Naive thymus-derived CD8-positive, alpha-beta T cell (primary cell): ENCODE results near the gene SMAD7. TPM values are rescaled to one million over a fixed set of nuclear protein-coding genes. Genes with fewer than 3 reads are reported as not detected.
A peak's percentile ranks its signal among the peaks of the same experiment; 100 is the strongest.

Experiments
- ATAC-seq, 2 donors: fragments of 150-1000 bp; cut with Tn5 transposase in 1 of 2; sonication (Bioruptor Pico), chemical (Tn5 transposase) in 1 of 2; 1 replicate in 1 of 2; 2 replicates in 1 of 2; pipeline ENCODE4 v1.10.0; 2021; ENCODE audit warnings: mild to moderate bottlenecking in 2 of 2, moderate library complexity in 2 of 2
- POLR2A ChIA-PET: fragments of 350-600 bp; sonication (Branson Sonifier 250); formaldehyde crosslinking; loops from one replicate; lab custom pipeline; 2021; ENCODE audit warnings: antibody characterized with exemption; lab: Charles Lee
- DNase-seq, 10 donors: peaks; one replicate each; pipeline versions ENCODE4 v3.0.0 to v3.0.0-alpha.2; 2020 to 2022
- H3K27ac Mint-ChIP-seq, 10 donors: one replicate each; pipeline ENCODE4 v1.8.0; 2020 to 2022; ENCODE audit warnings: mild to moderate bottlenecking in 10 of 10, mixed read lengths in 10 of 10, moderate library complexity in 4 of 10, inconsistent platforms in 1 of 10
- H3K27me3 Mint-ChIP-seq, 5 donors: one replicate each; pipeline ENCODE4 v1.8.0; 2021 to 2022; ENCODE audit warnings: mixed read lengths in 5 of 5
- H3K36me3 Mint-ChIP-seq, 3 donors: one replicate each; pipeline ENCODE4 v1.8.0; 2020 to 2022; ENCODE audit warnings: mixed read lengths in 3 of 3, mild to moderate bottlenecking in 2 of 3, inconsistent platforms in 1 of 3
- H3K4me1 Mint-ChIP-seq, 4 donors: one replicate each; pipeline ENCODE4 v1.8.0; 2021 to 2022; ENCODE audit warnings: mixed read lengths in 4 of 4
- H3K4me3 Mint-ChIP-seq, 10 donors: one replicate each; pipeline ENCODE4 v1.8.0; 2020 to 2022; ENCODE audit warnings: mild to moderate bottlenecking in 10 of 10, mixed read lengths in 10 of 10, moderate library complexity in 6 of 10, inconsistent platforms in 1 of 10
- H3K9me3 Mint-ChIP-seq, 9 donors: one replicate each; pipeline ENCODE4 v1.8.0; 2020 to 2022; ENCODE audit warnings: mixed read lengths in 9 of 9, mild to moderate bottlenecking in 3 of 9, inconsistent platforms in 1 of 9, moderate library complexity in 1 of 9
- polyA plus RNA-seq, 3 donors: library from polyadenylated mRNA; unstranded; fragments of 300-500 nt; fragmentation: Illumina TruSeq; gene quantifications; one replicate each; pipeline ENCODE4 v1.2.3, GENCODE V29; 2021
- total RNA-seq, 8 experiments: library from RNA in 2 of 8; stranded (reverse) in 2 of 8; gene quantifications; one replicate each; pipeline ENCODE4 v1.2.3 and lab custom pipeline; 2021 to 2026

SMAD7 gene, protein sequence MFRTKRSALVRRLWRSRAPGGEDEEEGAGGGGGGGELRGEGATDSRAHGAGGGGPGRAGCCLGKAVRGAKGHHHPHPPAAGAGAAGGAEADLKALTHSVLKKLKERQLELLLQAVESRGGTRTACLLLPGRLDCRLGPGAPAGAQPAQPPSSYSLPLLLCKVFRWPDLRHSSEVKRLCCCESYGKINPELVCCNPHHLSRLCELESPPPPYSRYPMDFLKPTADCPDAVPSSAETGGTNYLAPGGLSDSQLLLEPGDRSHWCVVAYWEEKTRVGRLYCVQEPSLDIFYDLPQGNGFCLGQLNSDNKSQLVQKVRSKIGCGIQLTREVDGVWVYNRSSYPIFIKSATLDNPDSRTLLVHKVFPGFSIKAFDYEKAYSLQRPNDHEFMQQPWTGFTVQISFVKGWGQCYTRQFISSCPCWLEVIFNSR
- total RNA-seq = 10 to 100 TPM; 30.9 to 32.5 TPM
- 1 to 10 TPM; 2.3 to 4.9 (median 4.8) TPM for polyA plus RNA-seq
- total RNA-seq (lab: John Stamatoyannopoulos, UW) = 22.4 to 127 (median 88.6) reads per million in 6 experiments

DNA sequence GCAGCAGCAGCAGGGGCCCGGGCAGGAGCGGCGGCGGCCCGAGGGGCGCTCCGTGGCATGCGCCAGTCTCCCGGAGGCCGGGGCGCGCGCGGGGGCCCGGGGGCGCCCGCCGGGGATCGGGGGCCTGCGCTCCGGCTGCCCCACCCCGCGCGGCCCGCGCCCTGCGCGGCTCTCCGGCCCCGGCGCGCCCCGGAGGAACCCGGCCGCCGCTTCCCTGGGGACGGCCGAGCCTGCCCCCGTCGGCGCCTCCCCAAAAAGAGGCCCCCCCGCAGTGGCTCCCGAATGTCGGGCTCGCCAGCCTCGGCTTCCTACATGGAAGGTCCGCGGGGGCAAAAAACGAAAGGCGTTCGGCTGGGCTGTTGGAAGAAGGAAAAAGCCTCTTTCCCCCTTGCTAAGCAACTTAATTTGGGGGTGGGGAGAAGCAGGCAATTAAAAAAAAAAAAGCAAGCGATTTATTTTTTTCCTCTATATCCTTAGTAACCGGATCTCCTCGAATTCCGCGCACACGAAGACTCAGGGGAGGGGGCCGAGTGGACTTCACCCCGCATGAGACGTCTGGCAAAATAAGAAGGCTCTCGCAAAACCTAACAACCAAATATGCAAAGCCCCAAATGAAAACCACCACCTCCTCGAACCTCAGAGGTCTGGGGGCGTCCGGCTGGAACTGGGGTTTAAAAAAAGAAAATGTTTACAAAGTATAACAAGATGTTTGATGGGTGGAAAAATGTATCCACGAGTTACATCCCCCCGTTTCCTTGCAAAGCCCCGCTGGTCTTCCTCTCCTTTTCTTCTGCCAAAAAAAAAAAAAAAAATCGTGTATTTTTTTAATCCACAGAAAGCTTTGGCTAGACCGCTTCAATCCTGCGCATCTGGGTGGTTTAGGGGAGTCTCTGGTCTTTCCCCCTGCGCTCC, at the start of gene SMAD7:
SMAD7 (minus strand) TSS at position 430 of the 912 bp plus-strand sequence. CDS start 541 bp downstream, outside the sequence.
- DNase-seq (peak in 1 of 10 donors; percentile 24), ATAC-seq (no peak)
- Mint-ChIP-seq H3K9me3 (no peaks in the 10 kb centered on the region), H3K27me3 (peaks cover 0 to 19% (median 5%) of the 10 kb centered on the region in 5 donors), H3K36me3 (peaks cover 0 to 6% (median 2%) of the 10 kb centered on the region in 3 donors), H3K27ac (peak within 1 kb of the TSS; percentile 72 to 98 (median 94)), H3K4me1 (peaks cover 25 to 52% (median 49%) of the 10 kb centered on the region in 4 donors), H3K4me3 (peak within 1 kb of the TSS; percentile 88 to 99 (median 96))
- POLR2A ChIA-PET = interaction anchor here (1.0 to 5.3 kb wide), 9 partner anchors 10 to 1020 kb away, joined by 3 to 71 read pairs (median 6); partner anchors contain the start of genes ACAA2 and SMAD2

DNA sequence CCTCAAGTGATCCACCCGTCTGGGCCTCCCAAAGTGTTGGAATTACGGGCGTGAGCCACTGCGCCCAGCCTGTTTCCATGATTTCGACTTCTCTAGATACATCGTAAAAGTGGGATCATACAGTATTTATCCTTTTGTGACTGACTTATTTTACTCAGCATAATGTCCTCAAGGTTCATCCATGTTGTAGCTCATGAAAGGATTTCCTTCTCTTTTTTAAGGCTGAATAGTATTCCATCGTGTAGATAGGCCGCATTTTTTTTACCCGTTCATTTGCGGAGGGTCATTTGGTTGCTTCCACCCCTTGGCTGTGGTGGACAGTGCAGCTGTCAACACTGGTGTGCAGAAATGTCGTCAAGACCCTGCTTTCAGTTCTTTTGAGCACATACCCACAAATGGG, 48.8 kb upstream of the SMAD7 start:
- peak overlapping the region in 5 of 10 donors; percentile 9 to 91 (median 73) for H3K27ac Mint-ChIP-seq
- no peak overlapping the region for H3K4me3 Mint-ChIP-seq
- H3K36me3 Mint-ChIP-seq = no peaks in the 10 kb centered on the region

DNA sequence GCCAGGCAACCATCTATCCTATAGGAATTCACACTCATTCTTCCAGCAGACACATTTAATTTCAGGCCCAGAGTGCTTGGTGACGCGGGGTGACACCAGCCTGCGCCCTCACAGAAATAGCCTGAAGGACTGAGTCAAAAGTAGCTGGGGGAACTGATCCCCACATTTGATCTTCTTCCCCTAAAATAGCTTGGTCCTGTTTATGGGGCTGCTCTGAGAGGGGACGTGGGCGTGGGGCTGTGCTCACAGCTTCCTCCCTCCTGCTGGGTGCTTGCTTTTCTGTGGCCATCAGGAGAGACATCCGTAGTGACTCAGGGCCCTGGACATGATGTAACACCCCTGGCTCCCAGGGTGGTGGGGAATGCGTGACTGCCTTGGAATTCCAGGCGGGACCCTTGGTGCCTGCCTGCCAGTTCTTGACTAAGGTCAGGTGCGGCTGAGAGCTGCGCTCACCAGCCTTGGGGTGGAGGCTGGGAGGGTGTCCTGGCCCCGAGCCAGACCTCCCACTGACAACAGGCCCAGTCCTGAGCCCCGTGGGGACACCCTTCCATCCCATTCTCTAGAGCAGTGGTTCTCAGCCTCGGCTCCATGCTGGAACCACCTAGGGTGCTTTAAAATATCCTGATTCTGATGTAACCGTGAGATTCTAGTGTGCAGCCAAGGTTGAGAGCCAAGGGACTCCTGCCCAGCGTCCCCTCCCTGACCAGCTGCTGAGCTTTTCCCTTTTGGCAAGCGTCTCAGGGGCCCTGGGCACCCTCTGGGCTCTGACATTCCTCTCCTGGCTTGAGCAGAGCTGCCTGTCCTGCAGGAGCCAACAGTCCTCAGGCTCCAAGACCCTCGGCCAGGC, 47.4 kb upstream of the SMAD7 start:
- no peaks in the 10 kb centered on the region for H3K36me3 Mint-ChIP-seq
- DNase-seq (peak in 1 of 10 donors; percentile 31), ATAC-seq (no peak)
- peaks cover 10 to 22% (median 16%) of the 10 kb centered on the region in 4 donors for H3K4me1 Mint-ChIP-seq
- no peaks in the 10 kb centered on the region for H3K9me3 Mint-ChIP-seq
- H3K4me3 Mint-ChIP-seq = no peak overlapping the region
- peak overlapping the region in 8 of 10 donors; percentile 33 to 96 (median 85) for H3K27ac Mint-ChIP-seq
- POLR2A ChIA-PET = no interaction called here
- peaks cover 0 to 6% (median 2%) of the 10 kb centered on the region in 5 donors for H3K27me3 Mint-ChIP-seq

More for the DNA sequence above, 48.8 kb upstream of the SMAD7 start:
- H3K4me1 Mint-ChIP-seq = peaks cover 14 to 17% (median 16%) of the 10 kb centered on the region in 4 donors
- ATAC-seq = no peak
- DNase-seq = no peak
- POLR2A ChIA-PET = no interaction called here
- H3K9me3 Mint-ChIP-seq = no peaks in the 10 kb centered on the region
- peaks cover 0 to 16% (median 2%) of the 10 kb centered on the region in 5 donors for H3K27me3 Mint-ChIP-seq

DNA sequence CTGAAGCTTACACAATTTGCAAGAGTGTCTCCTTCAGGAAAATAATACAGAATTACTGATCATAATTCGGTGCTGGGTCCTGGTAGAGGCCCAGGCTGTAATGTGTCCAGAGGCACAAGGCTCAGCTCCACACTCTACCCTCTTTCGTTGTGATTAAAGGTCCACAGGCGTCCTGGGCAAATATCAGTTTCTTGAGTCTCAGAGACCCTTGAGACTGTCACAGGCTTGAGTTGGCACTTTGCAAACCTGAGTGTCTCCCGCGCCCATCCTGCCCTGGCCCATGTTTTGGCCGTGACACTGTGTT, 46.9 kb upstream of the SMAD7 start:
- no peak overlapping the region for H3K4me3 Mint-ChIP-seq
- peak overlapping the region in 8 of 10 donors; percentile 74 to 96 (median 88) for H3K27ac Mint-ChIP-seq
- no peaks in the 10 kb centered on the region for H3K9me3 Mint-ChIP-seq
- no peaks in the 10 kb centered on the region for H3K36me3 Mint-ChIP-seq
- no peak for ATAC-seq
- POLR2A ChIA-PET = no interaction called here
- peak in 1 of 10 donors; percentile 46 for DNase-seq
- peaks cover 0 to 10% (median 6%) of the 10 kb centered on the region in 5 donors for H3K27me3 Mint-ChIP-seq
- peaks cover 12 to 27% (median 16%) of the 10 kb centered on the region in 4 donors for H3K4me1 Mint-ChIP-seq

DNA sequence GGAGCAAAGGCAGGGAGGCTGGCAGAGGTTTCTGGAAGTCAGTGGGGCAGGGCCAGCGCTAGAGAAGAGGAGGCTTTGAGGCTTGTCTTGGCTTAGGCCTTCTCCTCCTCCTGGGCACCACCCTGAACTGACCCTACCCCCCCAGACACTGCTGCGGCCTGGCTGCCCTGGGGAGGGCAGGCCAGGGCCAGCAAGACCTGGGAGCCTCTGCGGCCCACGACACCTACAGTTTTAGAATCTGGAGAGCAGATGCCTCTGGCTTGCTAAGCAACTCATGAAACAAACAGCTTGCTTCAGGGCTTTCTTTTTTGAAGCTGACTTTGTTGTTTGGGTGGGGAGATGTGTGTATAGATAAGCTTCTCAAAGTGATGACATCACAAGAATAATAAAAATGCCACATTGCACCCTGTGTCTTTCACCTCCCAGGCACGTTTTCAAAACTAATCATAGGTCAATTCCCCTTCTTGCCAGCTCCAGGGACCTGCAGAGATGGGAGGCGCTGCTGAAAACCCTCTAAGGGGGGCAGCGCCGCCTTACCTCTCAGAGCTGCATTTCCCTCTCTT, 46.2 kb upstream of the SMAD7 start:
- POLR2A ChIA-PET = no interaction called here
- Mint-ChIP-seq H3K36me3 (no peaks in the 10 kb centered on the region), H3K4me1 (peaks cover 12 to 30% (median 16%) of the 10 kb centered on the region in 4 donors), H3K27me3 (peaks cover 0 to 14% (median 6%) of the 10 kb centered on the region in 5 donors), H3K27ac (peak overlapping the region in 9 of 10 donors; percentile 53 to 96 (median 85)), H3K9me3 (no peaks in the 10 kb centered on the region), H3K4me3 (peak overlapping the region in 3 of 10 donors; percentile 21 to 54 (median 36))
- DNase-seq = peak in 8 of 10 donors; percentile 17 to 74 (median 56)
- peak; percentile 83 to 90 for ATAC-seq

DNA sequence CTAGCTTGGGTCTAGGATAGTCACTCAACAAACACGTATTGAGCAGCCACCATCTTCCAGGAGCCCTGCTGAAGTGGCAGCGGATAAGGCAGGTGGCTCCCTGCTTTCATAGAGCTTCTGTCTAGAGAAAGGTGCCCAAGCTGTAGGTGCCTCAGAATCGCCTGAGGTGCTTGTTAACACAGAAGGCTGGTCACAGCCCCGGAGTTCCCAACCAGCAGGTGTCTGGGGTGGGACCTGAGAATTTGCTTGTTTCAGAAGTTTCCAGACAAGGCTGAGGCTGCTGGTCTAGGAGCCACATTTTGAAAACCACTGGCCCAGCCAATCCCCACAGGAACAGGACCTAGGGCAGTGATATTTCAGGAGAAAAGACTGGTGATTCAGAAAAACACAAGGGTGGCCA, 45.3 kb upstream of the SMAD7 start:
- Mint-ChIP-seq H3K27me3 (peaks cover 0 to 14% (median 6%) of the 10 kb centered on the region in 5 donors), H3K4me3 (no peak overlapping the region), H3K9me3 (no peaks in the 10 kb centered on the region), H3K4me1 (peaks cover 12 to 30% (median 16%) of the 10 kb centered on the region in 4 donors), H3K27ac (peak overlapping the region in 6 of 10 donors; percentile 60 to 96 (median 86)), H3K36me3 (no peaks in the 10 kb centered on the region)
- POLR2A ChIA-PET = no interaction called here
- DNase-seq = peak in 1 of 10 donors; percentile 52
- ATAC-seq = no peak

DNA sequence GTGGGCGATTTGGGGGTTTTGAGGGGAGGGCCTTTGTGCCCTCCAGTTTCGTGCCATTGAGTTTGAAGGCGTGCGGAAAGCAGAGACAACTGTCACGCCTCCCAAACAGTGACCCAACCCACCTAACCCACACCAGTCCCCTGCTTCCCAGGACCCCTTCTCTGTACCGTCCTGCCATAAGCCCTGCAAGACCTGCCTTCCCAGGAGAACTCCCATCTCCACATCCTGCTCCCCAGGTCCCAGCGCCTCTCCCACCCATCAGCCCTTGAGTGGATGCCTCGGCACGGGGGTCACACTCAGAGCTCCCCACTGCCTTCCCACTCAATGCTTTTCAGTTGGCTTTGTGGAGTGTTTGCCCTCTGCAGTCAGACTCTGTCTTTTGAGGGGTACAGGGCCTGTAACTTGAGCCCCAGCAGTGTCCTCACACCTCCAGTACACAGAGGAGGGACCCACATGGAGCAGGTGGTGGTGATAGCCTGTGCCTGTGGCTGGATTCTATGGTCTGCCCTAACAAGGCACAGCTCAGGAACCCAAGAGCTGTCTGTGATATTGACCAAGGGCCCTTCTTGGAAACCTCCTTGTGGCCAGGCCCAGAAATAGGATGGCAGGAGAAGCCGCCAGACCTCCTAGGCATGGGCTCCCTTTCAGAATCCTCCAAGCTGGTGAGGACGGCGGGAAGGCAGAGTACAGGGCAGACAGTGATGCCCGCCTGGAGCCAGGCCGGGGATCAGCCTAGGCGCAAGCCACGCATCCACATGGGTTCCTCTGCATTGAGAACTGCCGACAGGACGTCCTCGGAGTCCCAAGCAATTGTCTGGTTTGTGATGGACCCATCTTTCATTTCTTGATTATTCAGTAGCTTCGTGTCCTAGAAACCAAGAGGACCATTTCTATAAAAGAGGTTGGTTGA, 44.4 kb upstream of the SMAD7 start:
- peaks cover 0 to 14% (median 6%) of the 10 kb centered on the region in 5 donors for H3K27me3 Mint-ChIP-seq
- no peaks in the 10 kb centered on the region for H3K9me3 Mint-ChIP-seq
- H3K4me1 Mint-ChIP-seq = peaks cover 12 to 30% (median 16%) of the 10 kb centered on the region in 4 donors
- no peaks in the 10 kb centered on the region for H3K36me3 Mint-ChIP-seq
- H3K4me3 Mint-ChIP-seq = no peak overlapping the region
- ATAC-seq (no peak), DNase-seq (peak in 1 of 10 donors; percentile 49)
- POLR2A ChIA-PET = no interaction called here
- peak overlapping the region in 7 of 10 donors; percentile 11 to 96 (median 79) for H3K27ac Mint-ChIP-seq

DNA sequence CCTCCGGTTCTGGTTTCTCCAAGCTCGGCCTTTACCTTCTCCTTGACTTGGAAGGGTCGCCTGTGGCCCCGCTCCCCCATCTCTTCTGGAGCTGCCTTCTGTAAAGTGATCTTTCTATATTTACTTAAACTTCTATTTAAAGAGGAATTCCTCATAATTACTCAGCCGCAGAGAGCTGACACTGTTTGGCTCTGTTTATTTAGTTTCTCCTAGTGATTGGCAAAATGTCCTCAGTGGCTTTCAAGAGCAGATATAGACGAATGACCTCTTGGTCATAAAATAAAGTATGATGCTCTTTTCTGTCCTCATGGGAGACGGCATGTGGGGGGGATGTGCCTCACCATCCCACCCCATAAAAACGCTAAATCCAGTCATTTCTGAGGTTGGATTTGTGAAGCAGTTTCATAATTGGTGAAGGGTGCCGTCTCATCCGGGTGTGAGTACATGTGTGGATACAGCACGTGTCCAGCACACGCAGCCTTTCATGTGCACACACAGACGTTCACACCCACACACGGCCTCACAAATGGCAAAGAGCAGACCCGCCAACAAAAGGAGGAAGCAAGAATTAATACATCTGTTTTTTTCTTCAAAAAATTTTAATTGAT, 43.4 kb upstream of the SMAD7 start:
- DNase-seq (no peak), ATAC-seq (no peak)
- H3K4me1 Mint-ChIP-seq = peaks cover 12 to 30% (median 16%) of the 10 kb centered on the region in 4 donors
- H3K27ac Mint-ChIP-seq = peak overlapping the region in 2 of 10 donors; percentile 79 to 94
- H3K4me3 Mint-ChIP-seq = no peak overlapping the region
- H3K9me3 Mint-ChIP-seq = no peaks in the 10 kb centered on the region
- H3K27me3 Mint-ChIP-seq = peaks cover 0 to 14% (median 6%) of the 10 kb centered on the region in 5 donors
- POLR2A ChIA-PET = no interaction called here
- H3K36me3 Mint-ChIP-seq = no peaks in the 10 kb centered on the region

DNA sequence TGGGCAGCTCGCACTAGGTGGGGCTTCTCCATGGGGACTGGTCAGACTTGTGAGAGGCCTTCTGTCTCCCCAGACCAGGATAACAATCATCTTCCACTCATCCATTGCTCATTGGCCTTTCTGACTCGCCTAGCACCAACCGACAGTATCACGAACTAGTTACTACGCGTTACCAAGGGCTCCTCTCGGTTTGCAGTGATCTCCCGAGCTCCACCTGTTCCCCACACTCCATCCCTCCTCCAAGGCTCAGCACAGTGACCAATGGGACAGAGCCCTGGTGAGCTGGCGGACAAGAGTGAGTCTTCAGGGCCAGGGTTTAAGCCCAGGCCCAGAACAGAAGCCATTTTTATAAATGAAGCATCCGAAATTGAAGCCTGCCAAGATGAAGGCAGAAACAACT, 42.8 kb upstream of the SMAD7 start:
- no peaks in the 10 kb centered on the region for H3K36me3 Mint-ChIP-seq
- peak overlapping the region in 2 of 10 donors; percentile 53 to 78 for H3K27ac Mint-ChIP-seq
- no peak for DNase-seq
- POLR2A ChIA-PET = no interaction called here
- H3K4me1 Mint-ChIP-seq = peaks cover 10 to 30% (median 16%) of the 10 kb centered on the region in 4 donors
- no peaks in the 10 kb centered on the region for H3K9me3 Mint-ChIP-seq
- H3K4me3 Mint-ChIP-seq = no peak overlapping the region
- ATAC-seq = no peak
- peaks cover 0 to 14% (median 6%) of the 10 kb centered on the region in 5 donors for H3K27me3 Mint-ChIP-seq

DNA sequence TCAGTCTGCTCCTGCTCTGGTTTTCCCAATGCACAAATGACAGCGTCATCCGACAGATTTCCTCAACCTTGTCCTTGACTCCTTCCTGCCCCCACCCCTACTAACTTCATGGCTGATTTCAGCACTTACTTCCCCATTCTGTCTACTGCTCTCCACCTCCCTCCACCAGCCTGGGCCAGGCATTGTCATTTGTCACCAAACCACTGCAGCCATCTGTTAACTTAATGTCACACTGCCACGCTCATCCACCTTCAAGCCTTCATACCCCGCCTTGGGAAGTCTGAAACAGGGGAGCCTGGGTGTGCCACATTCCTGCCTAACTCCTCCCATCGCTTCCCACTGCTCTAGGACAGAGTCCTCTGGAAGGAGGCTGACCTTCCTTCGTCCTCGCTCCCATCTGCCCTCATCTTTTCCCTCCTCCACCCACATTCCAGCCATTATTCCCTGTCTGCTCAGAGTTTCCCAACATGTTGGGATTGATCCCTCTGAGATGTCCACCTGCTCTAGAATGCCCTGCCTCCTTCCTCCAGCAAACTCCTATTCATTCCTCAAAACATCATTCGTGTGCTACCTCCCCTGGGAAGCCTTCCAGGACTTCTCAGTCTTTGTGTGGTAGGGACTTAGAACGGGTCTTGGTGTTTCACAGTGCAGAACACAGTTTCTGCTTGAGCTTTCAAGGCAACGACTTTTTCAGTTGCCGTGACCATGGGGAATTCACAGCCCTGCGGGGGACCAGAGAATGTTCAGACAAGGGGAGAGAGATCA, 42.2 kb upstream of the SMAD7 start:
- Mint-ChIP-seq H3K27me3 (peaks cover 0 to 14% (median 6%) of the 10 kb centered on the region in 5 donors), H3K9me3 (no peaks in the 10 kb centered on the region), H3K4me3 (peak overlapping the region in 1 of 10 donors; percentile 8), H3K27ac (peak overlapping the region in 4 of 10 donors; percentile 23 to 78 (median 62)), H3K4me1 (peaks cover 9 to 29% (median 16%) of the 10 kb centered on the region in 4 donors), H3K36me3 (no peaks in the 10 kb centered on the region)
- POLR2A ChIA-PET = no interaction called here
- DNase-seq = peak in 2 of 10 donors; percentile 30 to 49
- no peak for ATAC-seq
